Mesodermal cell (in vitro differentiated cells): Measurements from ENCODE around the gene HOXD9.

Experiments
- H3K27ac ChIP-seq: 2 replicates; pipeline ENCODE4 v1.7.0; 2013; ENCODE audit warnings: mild to moderate bottlenecking, low read depth, low read length, moderate library complexity; ENCODE audit not compliant: severe bottlenecking
- H3K36me3 ChIP-seq: 2 replicates; pipeline ENCODE4 v1.7.1; 2013; ENCODE audit warnings: mild to moderate bottlenecking, low read length, moderate library complexity; ENCODE audit not compliant: control insufficient read depth, insufficient read depth
- H3K4me1 ChIP-seq: one replicate; pipeline ENCODE4 v1.7.1; 2013; ENCODE audit warnings: mild to moderate bottlenecking, low read length; ENCODE audit not compliant: insufficient read depth, control insufficient read depth, poor library complexity, severe bottlenecking
- H3K4me3 ChIP-seq: 2 replicates; pipeline ENCODE4 v1.7.0; 2013; ENCODE audit warnings: low read length, control low read depth, mild to moderate bottlenecking; ENCODE audit not compliant: insufficient read depth, poor library complexity, severe bottlenecking; ENCODE audit errors: extremely low read depth
- H3K9me3 ChIP-seq: 2 replicates; pipeline ENCODE4 v1.7.1; 2013; ENCODE audit warnings: mild to moderate bottlenecking, low read length, moderate library complexity; ENCODE audit not compliant: control insufficient read depth
- WGBS, 2 experiments: methylation state at CpG; one replicate each; pipeline ENCODE4 v1.1.5; 2013; ENCODE audit warnings: missing lambda C conversion rate in 2 of 2; ENCODE audit not compliant: insufficient coverage in 2 of 2; 5-methylcytosine and 5-hydroxymethylcytosine counted together

HOXD9 gene

DNA sequence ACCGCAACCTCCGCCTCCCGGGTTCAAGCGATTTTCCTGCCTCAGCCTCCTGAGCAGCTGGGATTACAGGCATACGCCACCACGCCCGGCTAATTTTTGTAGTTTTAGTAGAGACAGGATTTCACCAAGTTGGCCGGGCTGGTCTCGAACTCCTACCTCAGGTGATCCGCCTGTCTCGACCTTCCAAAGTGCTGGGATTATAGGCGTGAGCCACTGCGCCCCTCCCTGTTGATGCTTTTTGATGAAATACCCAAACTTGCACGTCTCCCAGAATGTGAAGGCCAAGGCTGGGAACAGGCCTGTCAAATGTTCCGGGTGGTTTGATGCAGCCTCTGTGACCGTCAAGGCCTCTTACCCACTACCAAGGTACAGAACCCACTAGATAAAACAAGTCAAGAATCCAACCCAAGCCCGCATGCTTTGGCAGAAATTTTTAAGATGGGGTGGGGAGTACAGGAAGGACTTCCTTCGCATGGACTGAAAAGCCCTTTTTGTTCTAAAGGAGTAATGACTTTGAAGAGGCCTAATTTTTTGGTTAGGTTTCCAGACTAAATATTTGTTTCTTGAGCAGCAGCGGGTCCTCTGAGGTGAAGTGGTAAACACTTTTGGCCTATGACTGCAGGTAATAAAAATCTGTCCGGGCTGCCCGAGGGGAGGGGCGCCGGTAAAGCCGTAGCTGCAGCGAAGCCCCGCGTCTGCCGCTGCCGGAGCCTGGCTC lies 35.0 kb upstream of the HOXD9 start:
- no peaks in the 10 kb centered on the region for H3K36me3 ChIP-seq
- no peaks in the 10 kb centered on the region for H3K9me3 ChIP-seq
- no peak overlapping the region for H3K27ac ChIP-seq
- peak overlapping the region; percentile 26 for H3K4me3 ChIP-seq
- peaks cover 21% of the 10 kb centered on the region for H3K4me1 ChIP-seq
- 19 to 20% methylated on average over 26 to 28 of the region's 29 CpGs for WGBS, 2 experiments

DNA sequence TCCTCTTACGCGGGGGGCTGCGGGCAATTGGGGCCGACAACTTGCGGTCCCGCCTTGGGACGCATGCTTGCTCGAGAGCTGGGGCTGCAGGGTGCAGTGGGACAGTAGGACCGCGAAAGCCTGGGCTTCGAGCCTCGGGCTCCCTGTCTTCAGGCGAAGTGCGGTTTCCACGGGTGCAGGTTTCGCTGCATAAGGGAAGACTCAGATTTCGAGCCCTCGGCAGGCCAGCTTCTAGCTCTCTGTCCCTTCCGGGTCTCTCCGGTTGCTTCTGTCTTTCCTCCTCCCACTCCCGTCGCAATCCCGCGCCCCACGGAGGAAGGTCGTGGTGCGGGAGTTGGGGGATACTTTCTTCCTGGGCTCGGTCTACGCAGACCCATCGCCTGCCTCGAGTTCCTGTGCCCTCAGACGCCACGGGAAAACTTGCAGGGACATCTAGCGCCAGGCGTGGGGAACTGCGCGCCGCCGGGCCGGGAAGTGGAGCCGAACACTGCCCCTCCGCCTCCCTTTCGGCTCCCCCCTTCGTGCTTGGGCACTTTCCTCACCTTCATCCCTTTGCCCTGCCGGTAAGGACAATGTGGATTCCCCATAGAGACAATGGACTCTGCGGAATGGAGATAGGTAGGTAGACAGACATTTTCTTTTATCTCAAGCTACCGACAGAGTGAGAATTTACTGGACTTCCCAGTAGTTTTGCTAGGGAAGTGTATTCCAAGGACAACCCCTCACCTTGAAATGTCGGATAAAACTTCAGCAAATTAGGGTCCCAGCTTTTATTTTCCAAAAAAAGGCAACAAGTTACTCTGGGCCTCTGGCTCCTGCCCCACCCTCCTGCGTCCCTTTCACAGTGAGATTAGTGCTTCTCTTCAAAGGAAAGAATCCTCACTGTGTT lies 34.2 kb upstream of the HOXD9 start:
- H3K36me3 ChIP-seq, result no peaks in the 10 kb centered on the region
- no peak overlapping the region for H3K27ac ChIP-seq
- peaks cover 18% of the 10 kb centered on the region for H3K4me1 ChIP-seq
- no peaks in the 10 kb centered on the region for H3K9me3 ChIP-seq
- WGBS, 2 experiments, result 2 to 3% methylated on average over 32 to 34 of the region's 49 CpGs
- H3K4me3 ChIP-seq, result peak overlapping the region; percentile 26

DNA sequence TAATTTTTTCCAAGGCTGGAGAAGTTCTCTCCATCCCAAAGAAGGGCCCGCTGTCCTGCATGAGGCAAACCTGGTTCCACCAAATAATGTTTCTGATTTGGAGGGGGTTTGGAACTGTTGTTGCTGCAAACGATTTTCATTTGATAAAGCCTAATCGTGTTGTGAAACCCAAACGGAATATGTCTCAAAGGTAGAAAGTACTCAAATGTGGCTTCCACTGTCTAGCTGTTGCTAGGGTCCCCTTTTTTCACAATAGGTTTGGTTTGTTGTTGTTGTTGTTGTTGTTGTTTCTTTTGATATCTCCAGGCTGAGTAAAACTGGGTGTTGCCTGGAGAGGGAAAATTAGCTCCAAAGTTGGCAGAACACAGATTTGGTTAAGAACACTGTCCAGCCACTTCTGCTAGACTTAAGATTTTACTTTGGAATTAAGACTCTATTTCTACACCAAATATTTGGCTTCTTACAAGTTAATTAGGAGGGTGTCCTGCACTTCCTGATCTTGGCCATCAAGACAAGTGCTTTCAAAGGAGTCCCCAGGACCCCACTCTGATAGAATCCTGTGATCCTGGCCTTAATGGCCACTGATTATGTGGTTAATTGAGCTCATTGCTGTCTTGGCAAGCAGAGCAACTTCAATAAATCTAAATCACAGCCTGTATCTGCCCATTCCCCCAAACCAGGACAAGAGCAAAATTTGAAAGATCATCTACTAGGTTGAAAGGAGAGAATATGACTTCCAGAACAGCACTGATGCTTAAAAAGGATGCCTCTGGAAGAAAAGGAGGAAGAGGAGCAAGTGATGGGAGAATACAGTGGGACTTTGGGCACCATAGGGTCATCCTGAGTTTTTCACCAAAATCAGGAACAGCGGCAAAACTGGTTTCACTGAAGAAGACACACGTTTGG lies 33.3 kb upstream of the HOXD9 start:
- H3K4me1 ChIP-seq, result peaks cover 18% of the 10 kb centered on the region
- whole genome bisulfite sequencing, 2 experiments, result 4% methylated on average over 3 of the region's 6 CpGs
- H3K27ac ChIP-seq, result no peak overlapping the region
- no peaks in the 10 kb centered on the region for H3K36me3 ChIP-seq
- H3K4me3 ChIP-seq, result no peak overlapping the region
- no peaks in the 10 kb centered on the region for H3K9me3 ChIP-seq

DNA sequence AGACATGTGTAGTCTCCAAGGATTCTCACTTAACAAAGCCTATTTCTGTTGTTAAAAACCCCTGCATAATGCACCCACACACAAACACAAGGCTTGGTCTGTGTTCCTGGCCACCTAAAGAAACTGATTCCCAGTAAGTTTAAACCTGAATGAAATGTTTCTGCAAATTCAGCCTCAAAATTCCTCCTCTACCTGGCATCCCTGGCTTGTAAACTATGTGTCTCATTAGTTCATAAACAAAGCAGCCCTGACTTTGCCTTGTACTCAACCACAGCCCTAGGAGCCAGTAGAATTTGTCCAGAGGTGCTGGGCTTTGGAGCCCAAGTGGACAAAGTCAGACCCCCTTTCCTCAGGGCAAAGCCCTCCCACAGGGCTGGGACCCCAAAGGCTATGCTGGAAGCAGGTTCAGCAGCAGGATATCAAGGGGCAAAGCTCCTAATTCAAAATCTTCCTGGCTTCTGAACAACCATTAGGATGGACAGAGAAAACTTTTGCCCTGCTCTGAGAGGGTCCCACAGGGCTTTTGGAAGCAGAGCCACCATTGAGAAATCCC lies 32.6 kb upstream of the HOXD9 start:
- Histone ChIP-seq H3K4me1 (peaks cover 13% of the 10 kb centered on the region), H3K27ac (no peak overlapping the region), H3K36me3 (no peaks in the 10 kb centered on the region), H3K4me3 (no peak overlapping the region), H3K9me3 (no peaks in the 10 kb centered on the region)

DNA sequence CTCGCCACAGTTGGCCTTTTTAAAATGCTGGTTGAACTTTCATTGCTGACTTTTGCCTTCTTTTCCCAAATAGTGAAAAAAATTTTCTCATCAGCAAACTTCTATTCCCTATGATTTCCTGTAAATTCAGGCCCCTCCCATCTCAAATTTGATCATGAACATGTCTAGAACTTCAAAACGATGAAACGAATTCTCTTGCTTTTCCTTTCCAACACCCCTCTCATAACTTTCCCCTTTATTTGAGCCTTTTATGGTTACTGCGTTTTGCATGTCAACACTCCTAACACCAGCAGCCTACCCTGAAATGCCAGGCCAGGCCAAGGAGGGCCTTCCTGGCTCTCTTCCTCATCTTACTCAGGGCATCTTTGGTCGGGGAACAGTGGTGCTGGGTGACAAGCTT lies 31.7 kb upstream of the HOXD9 start:
- H3K27ac ChIP-seq, result no peak overlapping the region
- no peak overlapping the region for H3K4me3 ChIP-seq
- no peaks in the 10 kb centered on the region for H3K9me3 ChIP-seq
- H3K36me3 ChIP-seq, result no peaks in the 10 kb centered on the region
- peaks cover 7% of the 10 kb centered on the region for H3K4me1 ChIP-seq
- 12% methylated on average over 3 to 4 of the region's 5 CpGs for WGBS, 2 experiments

DNA sequence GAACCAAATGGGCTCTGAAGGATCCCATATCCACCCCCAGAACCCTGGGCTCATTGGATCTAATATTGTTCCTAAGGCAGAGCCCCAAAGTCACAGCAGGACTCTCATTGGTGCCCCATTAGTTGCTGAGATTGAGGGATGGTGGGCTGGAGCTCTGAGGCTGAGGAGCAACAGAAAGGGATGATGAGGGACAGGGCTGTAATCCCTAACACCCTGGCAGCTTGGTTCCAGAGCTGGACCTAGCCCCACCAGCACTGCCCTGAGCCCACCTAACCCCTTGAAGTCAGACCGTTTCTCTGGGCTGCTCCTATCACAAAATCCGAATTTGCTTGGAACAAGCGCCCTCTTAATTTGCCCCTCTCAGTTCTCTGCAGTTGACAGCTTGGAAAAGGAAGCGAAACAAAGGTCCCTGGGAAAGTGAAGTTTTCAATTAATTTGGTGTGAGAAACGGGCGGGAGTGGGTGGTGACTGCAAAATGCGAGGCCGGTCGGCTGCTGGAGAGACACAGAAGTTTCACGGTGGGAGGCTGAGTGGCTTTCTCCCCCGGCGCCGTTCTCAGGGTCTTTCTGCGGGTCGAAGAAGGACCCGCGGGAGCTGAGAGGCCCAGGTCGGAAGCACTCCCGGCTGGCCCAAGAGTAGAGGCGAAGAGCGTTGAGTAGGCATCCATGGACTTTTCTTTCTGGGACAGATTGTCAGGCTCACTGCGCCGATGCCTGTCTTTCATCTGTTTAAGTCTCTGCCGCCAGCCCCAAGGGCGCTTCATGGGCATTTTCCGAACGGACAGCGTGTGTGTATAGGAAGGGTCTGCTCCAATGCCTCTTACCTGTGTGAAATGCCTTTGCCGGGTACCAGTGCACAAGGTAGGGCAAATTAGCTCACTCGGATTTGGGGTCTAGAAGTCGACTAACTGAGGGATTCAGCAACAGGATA lies 30.9 kb upstream of the HOXD9 start:
- H3K4me3 ChIP-seq, result no peak overlapping the region
- no peaks in the 10 kb centered on the region for H3K36me3 ChIP-seq
- no peak overlapping the region for H3K27ac ChIP-seq
- 1 to 3% methylated on average over 24 of the region's 31 CpGs for WGBS, 2 experiments
- H3K9me3 ChIP-seq, result no peaks in the 10 kb centered on the region
- peaks cover 5% of the 10 kb centered on the region for H3K4me1 ChIP-seq

DNA sequence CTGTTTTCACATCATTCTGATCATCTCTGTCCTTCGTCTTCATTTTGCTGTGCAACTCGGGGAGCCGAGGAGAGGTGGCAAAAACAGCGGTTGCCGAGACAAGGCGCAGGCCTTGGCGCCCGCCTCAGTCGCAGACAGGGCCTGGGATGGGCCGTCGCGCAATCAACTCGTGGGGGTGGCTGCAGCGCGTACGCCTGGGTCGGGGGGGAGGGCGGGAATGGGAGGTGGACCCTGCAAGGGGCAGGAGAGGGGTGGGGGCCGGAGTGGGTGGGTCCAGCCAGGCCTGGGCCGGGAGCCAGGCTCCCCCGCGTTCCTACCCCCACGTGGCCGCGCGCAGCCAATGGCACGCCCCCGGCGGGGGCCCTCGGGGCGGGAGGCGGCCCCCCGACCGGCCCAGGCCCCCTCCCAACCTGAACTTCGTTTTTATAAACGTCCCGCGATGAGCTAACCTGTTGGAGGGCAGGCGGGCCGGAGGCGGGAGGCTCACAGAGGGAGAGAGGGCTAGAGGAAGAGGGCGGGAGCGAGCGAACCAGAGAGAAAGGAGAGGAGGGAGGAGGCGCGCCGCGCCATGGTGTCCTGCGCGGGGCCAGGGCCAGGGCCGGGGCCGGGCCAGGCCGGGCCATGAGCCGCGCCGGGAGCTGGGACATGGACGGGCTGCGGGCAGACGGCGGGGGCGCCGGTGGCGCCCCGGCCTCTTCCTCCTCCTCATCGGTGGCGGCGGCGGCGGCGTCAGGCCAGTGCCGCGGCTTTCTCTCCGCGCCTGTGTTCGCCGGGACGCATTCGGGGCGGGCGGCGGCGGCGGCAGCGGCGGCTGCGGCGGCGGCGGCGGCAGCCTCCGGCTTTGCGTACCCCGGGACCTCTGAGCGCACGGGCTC lies 30.0 kb upstream of the HOXD9 start, which contains the start of gene HOXD13:
Gene HOXD13, plus strand, starts transcription at position 452 of the 875 bp plus-strand sequence. Its CDS starts 170 bp downstream, at position 622.
- H3K4me1 ChIP-seq, result peaks cover 5% of the 10 kb centered on the region
- no peaks in the 10 kb centered on the region for H3K9me3 ChIP-seq
- no peak within 1 kb of the TSS for H3K27ac ChIP-seq
- H3K36me3 ChIP-seq, result no peaks in the 10 kb centered on the region
- peak within 1 kb of the TSS; percentile 31 for H3K4me3 ChIP-seq
- 1% methylated on average over 38 to 64 of the region's 95 CpGs for WGBS, 2 experiments

DNA sequence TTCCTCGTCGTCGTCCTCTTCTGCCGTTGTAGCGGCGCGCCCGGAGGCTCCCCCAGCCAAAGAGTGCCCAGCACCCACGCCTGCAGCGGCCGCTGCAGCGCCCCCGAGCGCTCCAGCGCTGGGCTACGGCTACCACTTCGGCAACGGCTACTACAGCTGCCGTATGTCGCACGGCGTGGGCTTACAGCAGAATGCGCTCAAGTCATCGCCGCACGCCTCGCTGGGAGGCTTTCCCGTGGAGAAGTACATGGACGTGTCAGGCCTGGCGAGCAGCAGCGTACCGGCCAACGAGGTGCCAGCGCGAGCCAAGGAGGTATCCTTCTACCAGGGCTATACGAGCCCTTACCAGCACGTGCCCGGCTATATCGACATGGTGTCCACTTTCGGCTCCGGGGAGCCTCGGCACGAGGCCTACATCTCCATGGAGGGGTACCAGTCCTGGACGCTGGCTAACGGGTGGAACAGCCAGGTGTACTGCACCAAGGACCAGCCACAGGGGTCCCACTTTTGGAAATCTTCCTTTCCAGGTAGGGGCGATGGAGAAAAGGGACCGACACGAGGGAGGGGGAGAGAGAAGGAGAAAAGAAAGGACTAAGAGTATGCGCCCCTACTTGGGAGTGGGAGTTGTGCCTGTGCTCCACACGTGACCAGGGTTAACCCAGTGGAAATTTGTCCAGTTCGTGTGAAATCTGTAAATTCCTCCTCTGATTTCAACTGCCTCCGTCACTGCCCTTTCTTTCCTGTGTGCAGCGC lies 29.2 kb upstream of the HOXD9 start:
- Histone ChIP-seq H3K9me3 (no peaks in the 10 kb centered on the region), H3K36me3 (no peaks in the 10 kb centered on the region), H3K27ac (no peak overlapping the region), H3K4me1 (no peaks in the 10 kb centered on the region), H3K4me3 (peak overlapping the region; percentile 31)
- WGBS, 2 experiments, result 1 to 3% methylated on average over 45 to 52 of the region's 53 CpGs
